ENCODE data around the gene ST13. TPM values are rescaled to one million over a fixed set of nuclear protein-coding genes. Genes with fewer than 3 reads are reported as not detected.

Gene ST13
- total and polyA plus RNA-seq, 2 of the 4 experiments (the other 2 are of a cell fraction) = 115 to 235 TPM

- ChIA-PET CTCF (no interaction called here), POLR2A (ENCODE audit: unreplicated experiment) (no interaction called here)
- dilution Hi-C loops (cut with HindIII; ENCODE audit: low sequenced_read_pairs, unreplicated experiment) = no loop called here
- Histone ChIP-seq H3K23ac (ENCODE audit: low read depth, low read length) (no peak overlapping the region), H3K27me3 (ENCODE audit: control insufficient read depth, insufficient read depth, low read length) (no peaks in the 10 kb centered on the region), H3K56ac (ENCODE audit: extremely low read depth, insufficient read depth, low read length) (no peak overlapping the region), H3K9me3 (ENCODE audit: control insufficient read depth, insufficient read depth, low read length) (no peaks in the 10 kb centered on the region), H2BK15ac (ENCODE audit: low read depth, low read length) (no peak overlapping the region), H3K4me2 (ENCODE audit: low read depth, low read length) (no peak overlapping the region), H4K20me1 (ENCODE audit: insufficient read depth, low read length) (no peaks in the 10 kb centered on the region; the same call in 1 of the 2 replicates), H3K4ac (ENCODE audit: low read depth, low read length) (no peak overlapping the region), H3K4me1 (ENCODE audit: control insufficient read depth, insufficient read depth, low read length) (peaks cover 3% of the 10 kb centered on the region), H3K79me1 (ENCODE audit: low read depth in 1 of 2, low read length in 2 of 2) (peaks cover 29 to 69% of the 10 kb centered on the region in 2 experiments), H3K4me3 (ENCODE audit: insufficient read depth, low read depth, low read length) (no peak overlapping the region), H2BK20ac (ENCODE audit: low read depth, low read length) (no peak overlapping the region), H3K9me1 (ENCODE audit: insufficient read depth, low read length) (peaks cover 4% of the 10 kb centered on the region; the same call in 1 of the 2 replicates), H3K18ac (ENCODE audit: low read depth, low read length) (no peak overlapping the region), H2AK9ac (replicated peaks; ENCODE audit: low read depth, low read length, poor library complexity) (no peak overlapping the region), H4K91ac (ENCODE audit: insufficient read depth, low read depth, low read length) (no peak overlapping the region), H2BK5ac (ENCODE audit: low read depth, low read length, poor library complexity, severe bottlenecking) (no peak overlapping the region), H2BK120ac (ENCODE audit: low read depth, low read length) (no peak overlapping the region), H2AK5ac (ENCODE audit: low read depth, low read length) (no peak overlapping the region), H3K27ac (ENCODE audit: insufficient read depth, low read length) (no peak overlapping the region), H3K14ac (replicated peaks; ENCODE audit: low read depth, low read length) (no peak overlapping the region), H3K36me3 (ENCODE audit: control insufficient read depth, insufficient read depth, low read length) (peaks cover 2% of the 10 kb centered on the region), H4K5ac (ENCODE audit: low read depth, low read length) (no peak overlapping the region), H3K9ac (ENCODE audit: low read depth, low read length) (no peak overlapping the region), H4K8ac (ENCODE audit: low read depth in 2 of 2, low read length in 2 of 2) (no peak overlapping the region), H2AFZ (replicated peaks; ENCODE audit: low read length, poor library complexity) (no peak overlapping the region)
- no CpG with 5 or more reads among the region's 2 CpGs for WGBS, 2 experiments (ENCODE audit: extremely low coverage in 2 of 2, insufficient read length in 1 of 2)
- no TSS peak for BruUV-seq (replicated peaks)
- in situ Hi-C loops (cut with MboI; ENCODE audit: low sequenced_read_pairs) = no loop called here
- no peak for DNase-seq
- no peak for ATAC-seq (ENCODE audit: low read depth)
- TF ChIP-seq CHD1 (IDR thresholded peaks at IDR 0.05; ENCODE audit: low read depth, low read length) (no peak), SMC3 (IDR thresholded peaks at IDR 0.05; ENCODE audit: low read depth, low read length) (no peak), POLR2A (IDR thresholded peaks at IDR 0.05; ENCODE audit: low read depth, low read length) (no peak), USF2 (IDR thresholded peaks at IDR 0.05; ENCODE audit: low read depth, low read length) (no peak), RCOR1 (IDR thresholded peaks at IDR 0.05; ENCODE audit: insufficient replicate concordance, low read length) (no peak)
- intact Hi-C loops (cut with micrococcal nuclease) = no loop called here
Measured at GRCh38 chr22:40862537-40862936, 6.1 kb upstream of the ST13 start.
